HL-60 (cell line): ENCODE results near the gene COBLL1.
A peak's percentile ranks its signal among the peaks of the same experiment; 100 is the strongest.

Experiments
- DNase-seq, 2 experiments: peaks; one replicate each; pipeline ENCODE4 v3.0.0-alpha.2; 2010 to 2020; ENCODE audit warnings: low read depth in 1 of 2, low spot score in 1 of 2
- H3K27ac ChIP-seq: fragments of 250-450 bp; sonication (Bioruptor Pico); replicated peaks from 2 replicates; pipeline ENCODE4 v1.5.1; 2020; ENCODE audit warnings: mild to moderate bottlenecking, moderate library complexity
- H3K27me3 ChIP-seq: fragments of 250-450 bp; sonication (Bioruptor Pico); 2 replicates; pipeline ENCODE4 v1.5.1; 2021; ENCODE audit warnings: mild to moderate bottlenecking, moderate library complexity; ENCODE audit not compliant: insufficient read depth, poor library complexity, severe bottlenecking
- H3K4me3 ChIP-seq: replicated peaks from 2 replicates; pipeline ENCODE4 v1.5.1; 2011; ENCODE audit warnings: mild to moderate bottlenecking, control low read depth, low read length; ENCODE audit not compliant: insufficient read depth
- GABPA ChIP-seq: IDR thresholded peaks from 2 replicates; pipeline ENCODE4 v1.6.1; 2012; ENCODE audit warnings: low read depth
- POLR2AphosphoS5 ChIP-seq: IDR thresholded peaks from 2 replicates; pipeline ENCODE4 v1.6.1; 2012; ENCODE audit warnings: low read depth
- SPI1 ChIP-seq: IDR thresholded peaks from 2 replicates; pipeline ENCODE4 v1.6.1; 2012; ENCODE audit warnings: low read depth, mild to moderate bottlenecking, borderline replicate concordance
- TF ChIP-seq, protein P1 (sequence below): IDR thresholded peaks from one replicate; pipeline ENCODE4 v1.5.1; 2011; ENCODE audit warnings: low read length, control low read depth, inconsistent platforms; ENCODE audit not compliant: insufficient read depth
- TF ChIP-seq, protein P2 (sequence below): IDR thresholded peaks from 2 replicates; pipeline ENCODE4 v1.6.1; 2012; ENCODE audit warnings: low read depth; ENCODE audit not compliant: insufficient replicate concordance

Gene COBLL1

DNA sequence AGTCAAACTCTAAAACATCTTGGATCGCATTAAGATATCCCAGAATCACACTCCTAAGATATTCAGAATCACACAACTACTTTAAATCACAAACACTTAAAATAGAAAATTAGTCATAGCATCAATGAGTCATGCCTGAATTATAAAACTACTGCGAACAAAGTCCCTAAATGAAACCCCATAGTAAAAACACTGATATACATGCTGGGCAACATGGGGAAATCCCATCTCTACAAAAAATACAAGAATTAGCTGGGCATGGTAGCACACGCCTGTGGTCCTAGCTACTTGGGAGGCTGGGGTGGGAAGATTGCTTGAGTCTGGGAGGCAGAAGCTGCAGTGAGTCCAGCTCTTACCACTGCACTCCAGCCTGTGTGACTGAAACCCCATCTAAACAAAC is 101.7 kb downstream of the COBLL1 start:
- DNase-seq, result no peak
- no peak overlapping the region for H3K4me3 ChIP-seq
- no peak overlapping the region for H3K27ac ChIP-seq
- TF ChIP-seq POLR2AphosphoS5 (no peak), GABPA (no peak)
- H3K27me3 ChIP-seq, result no peaks in the 10 kb centered on the region

GRCh38 chr2:164737612-164738081 is 104.0 kb downstream of the COBLL1 start:
- no peak overlapping the region for H3K4me3 ChIP-seq
- no peaks in the 10 kb centered on the region for H3K27me3 ChIP-seq
- peak in 1 of 2 experiments; percentile 43 for DNase-seq
- TF ChIP-seq GABPA (no peak), SPI1 (0 out of 2 replicates have a peak, but pooled peaks have one; percentile 6)
- TF ChIP-seq, protein P1, sequence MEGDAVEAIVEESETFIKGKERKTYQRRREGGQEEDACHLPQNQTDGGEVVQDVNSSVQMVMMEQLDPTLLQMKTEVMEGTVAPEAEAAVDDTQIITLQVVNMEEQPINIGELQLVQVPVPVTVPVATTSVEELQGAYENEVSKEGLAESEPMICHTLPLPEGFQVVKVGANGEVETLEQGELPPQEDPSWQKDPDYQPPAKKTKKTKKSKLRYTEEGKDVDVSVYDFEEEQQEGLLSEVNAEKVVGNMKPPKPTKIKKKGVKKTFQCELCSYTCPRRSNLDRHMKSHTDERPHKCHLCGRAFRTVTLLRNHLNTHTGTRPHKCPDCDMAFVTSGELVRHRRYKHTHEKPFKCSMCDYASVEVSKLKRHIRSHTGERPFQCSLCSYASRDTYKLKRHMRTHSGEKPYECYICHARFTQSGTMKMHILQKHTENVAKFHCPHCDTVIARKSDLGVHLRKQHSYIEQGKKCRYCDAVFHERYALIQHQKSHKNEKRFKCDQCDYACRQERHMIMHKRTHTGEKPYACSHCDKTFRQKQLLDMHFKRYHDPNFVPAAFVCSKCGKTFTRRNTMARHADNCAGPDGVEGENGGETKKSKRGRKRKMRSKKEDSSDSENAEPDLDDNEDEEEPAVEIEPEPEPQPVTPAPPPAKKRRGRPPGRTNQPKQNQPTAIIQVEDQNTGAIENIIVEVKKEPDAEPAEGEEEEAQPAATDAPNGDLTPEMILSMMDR, result peak; percentile 9
- no peak overlapping the region for H3K27ac ChIP-seq

- Histone ChIP-seq H3K27me3 (no peaks in the 10 kb centered on the region), H3K4me3 (no peak overlapping the region), H3K27ac (no peak overlapping the region)
- no peak for TF ChIP-seq SPI1
- no peak for TF ChIP-seq GABPA
- no peak for TF ChIP-seq POLR2AphosphoS5
- TF ChIP-seq, protein P2, sequence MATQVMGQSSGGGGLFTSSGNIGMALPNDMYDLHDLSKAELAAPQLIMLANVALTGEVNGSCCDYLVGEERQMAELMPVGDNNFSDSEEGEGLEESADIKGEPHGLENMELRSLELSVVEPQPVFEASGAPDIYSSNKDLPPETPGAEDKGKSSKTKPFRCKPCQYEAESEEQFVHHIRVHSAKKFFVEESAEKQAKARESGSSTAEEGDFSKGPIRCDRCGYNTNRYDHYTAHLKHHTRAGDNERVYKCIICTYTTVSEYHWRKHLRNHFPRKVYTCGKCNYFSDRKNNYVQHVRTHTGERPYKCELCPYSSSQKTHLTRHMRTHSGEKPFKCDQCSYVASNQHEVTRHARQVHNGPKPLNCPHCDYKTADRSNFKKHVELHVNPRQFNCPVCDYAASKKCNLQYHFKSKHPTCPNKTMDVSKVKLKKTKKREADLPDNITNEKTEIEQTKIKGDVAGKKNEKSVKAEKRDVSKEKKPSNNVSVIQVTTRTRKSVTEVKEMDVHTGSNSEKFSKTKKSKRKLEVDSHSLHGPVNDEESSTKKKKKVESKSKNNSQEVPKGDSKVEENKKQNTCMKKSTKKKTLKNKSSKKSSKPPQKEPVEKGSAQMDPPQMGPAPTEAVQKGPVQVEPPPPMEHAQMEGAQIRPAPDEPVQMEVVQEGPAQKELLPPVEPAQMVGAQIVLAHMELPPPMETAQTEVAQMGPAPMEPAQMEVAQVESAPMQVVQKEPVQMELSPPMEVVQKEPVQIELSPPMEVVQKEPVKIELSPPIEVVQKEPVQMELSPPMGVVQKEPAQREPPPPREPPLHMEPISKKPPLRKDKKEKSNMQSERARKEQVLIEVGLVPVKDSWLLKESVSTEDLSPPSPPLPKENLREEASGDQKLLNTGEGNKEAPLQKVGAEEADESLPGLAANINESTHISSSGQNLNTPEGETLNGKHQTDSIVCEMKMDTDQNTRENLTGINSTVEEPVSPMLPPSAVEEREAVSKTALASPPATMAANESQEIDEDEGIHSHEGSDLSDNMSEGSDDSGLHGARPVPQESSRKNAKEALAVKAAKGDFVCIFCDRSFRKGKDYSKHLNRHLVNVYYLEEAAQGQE, result no peak
- TF ChIP-seq, protein P1, result no peak
- no peak for DNase-seq
Observed at GRCh38 chr2:164735309-164735919, 106.2 kb downstream of the COBLL1 start.

DNA sequence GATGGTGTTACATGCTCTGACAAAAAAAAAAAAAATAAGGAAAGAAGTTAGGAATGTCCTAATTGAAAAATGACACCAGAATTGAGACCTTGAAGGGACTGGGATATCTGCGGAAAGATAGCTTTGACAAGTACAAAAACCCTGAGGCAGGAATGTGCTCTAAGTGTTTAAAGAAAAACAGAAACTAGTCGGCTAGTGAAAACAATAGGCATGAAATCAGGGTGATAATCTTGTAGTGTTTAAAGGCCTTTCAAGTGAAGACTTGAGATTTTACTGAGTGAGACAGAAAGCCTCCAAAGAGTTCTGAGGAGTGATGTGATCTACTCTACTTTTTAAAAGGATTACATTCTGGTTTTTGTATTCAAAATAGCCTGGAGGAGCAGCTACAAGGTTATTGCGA is 107.4 kb downstream of the COBLL1 start:
- Histone ChIP-seq H3K27ac (no peak overlapping the region), H3K27me3 (no peaks in the 10 kb centered on the region), H3K4me3 (no peak overlapping the region)
- TF ChIP-seq, protein P2, result no peak
- no peak for TF ChIP-seq GABPA
- no peak for TF ChIP-seq POLR2AphosphoS5
- no peak for TF ChIP-seq SPI1
- TF ChIP-seq, protein P1, result no peak
- no peak for DNase-seq
